ENCODE data around the gene TUSC2. TPM values are rescaled to one million over a fixed set of nuclear protein-coding genes. Genes with fewer than 3 reads are reported as not detected.

Gene TUSC2
- polyA plus RNA-seq, 3 donors: 23.4 to 26.4 (median 26.2) TPM

GRCh38 chr3:50303013-50303815, 24.8 kb downstream of the TUSC2 start, which contains the start of gene HYAL1:
Gene HYAL1, minus strand, starts transcription at chr3:50303574. Its CDS starts 618 bp downstream, at chr3:50302956.
- DNase-seq (ENCODE audit: extremely low read depth in 1 of 11, low read depth in 9 of 11, low spot score in 4 of 11): no peak

- no peak for DNase-seq (ENCODE audit: extremely low read depth in 1 of 11, low read depth in 9 of 11, low spot score in 4 of 11)
Measured at GRCh38 chr3:50302095-50303012, 25.7 kb downstream of the TUSC2 start.

- DNase-seq (ENCODE audit: extremely low read depth in 1 of 11, low read depth in 9 of 11, low spot score in 4 of 11): no peak
Measured at GRCh38 chr3:50300681-50301254, 27.3 kb downstream of the TUSC2 start.

- no peak for DNase-seq (ENCODE audit: extremely low read depth in 1 of 11, low read depth in 9 of 11, low spot score in 4 of 11)
Measured at GRCh38 chr3:50299929-50300680, 27.9 kb downstream of the TUSC2 start.

- DNase-seq (ENCODE audit: extremely low read depth in 1 of 11, low read depth in 9 of 11, low spot score in 4 of 11): no peak
Measured at GRCh38 chr3:50299638-50299928, 28.4 kb downstream of the TUSC2 start.

GRCh38 chr3:50298836-50299637, 29.0 kb downstream of the TUSC2 start, which contains the start of the genes HYAL3 and NAA80:
Gene HYAL3, minus strand, starts transcription at chr3:50299405. Its CDS starts 3,803 bp downstream, at chr3:50295602.
Gene NAA80, minus strand, starts transcription at chr3:50299405. Its CDS starts 1,942 bp downstream, at chr3:50297463.
- DNase-seq (ENCODE audit: extremely low read depth in 1 of 11, low read depth in 9 of 11, low spot score in 4 of 11): peak; percentile 99 to 100 (median 99)

- no peak for DNase-seq (ENCODE audit: extremely low read depth in 1 of 11, low read depth in 9 of 11, low spot score in 4 of 11)
Measured at GRCh38 chr3:50297896-50298725, 29.9 kb downstream of the TUSC2 start.

- no peak for DNase-seq (ENCODE audit: extremely low read depth in 1 of 11, low read depth in 9 of 11, low spot score in 4 of 11)
Measured at GRCh38 chr3:50297384-50297775, 30.6 kb downstream of the TUSC2 start.

GRCh38 chr3:50296721-50297383, 31.2 kb downstream of the TUSC2 start:
- DNase-seq (ENCODE audit: extremely low read depth in 1 of 11, low read depth in 9 of 11, low spot score in 4 of 11): no peak

GRCh38 chr3:50295553-50296431, 32.2 kb downstream of the TUSC2 start:
- no peak for DNase-seq (ENCODE audit: extremely low read depth in 1 of 11, low read depth in 9 of 11, low spot score in 4 of 11)

- DNase-seq (ENCODE audit: extremely low read depth in 1 of 11, low read depth in 9 of 11, low spot score in 4 of 11): no peak
Measured at GRCh38 chr3:50294492-50295403, 33.3 kb downstream of the TUSC2 start.

GRCh38 chr3:50294089-50294488, 33.9 kb downstream of the TUSC2 start:
- DNase-seq (ENCODE audit: extremely low read depth in 1 of 11, low read depth in 9 of 11, low spot score in 4 of 11): no peak

GRCh38 chr3:50293079-50293801, 34.8 kb downstream of the TUSC2 start:
- DNase-seq (ENCODE audit: extremely low read depth in 1 of 11, low read depth in 9 of 11, low spot score in 4 of 11): no peak
